HG03520 (cell line): ENCODE results near the gene B4GALT5.
"Not testable (repeated sequence)": the region's sequence is repeated elsewhere in the genome, so short reads cannot be mapped to it uniquely, and the experiment has no call there.

ENCODE experiments used
- ATAC-seq: cut with Tn5 transposase; IDR thresholded peaks from one replicate; pipeline ENCODE4 v1.9.1; 2021; ENCODE audit warnings: mild to moderate bottlenecking, moderate library complexity; ENCODE audit not compliant: unreplicated experiment

The B4GALT5 gene

DNA sequence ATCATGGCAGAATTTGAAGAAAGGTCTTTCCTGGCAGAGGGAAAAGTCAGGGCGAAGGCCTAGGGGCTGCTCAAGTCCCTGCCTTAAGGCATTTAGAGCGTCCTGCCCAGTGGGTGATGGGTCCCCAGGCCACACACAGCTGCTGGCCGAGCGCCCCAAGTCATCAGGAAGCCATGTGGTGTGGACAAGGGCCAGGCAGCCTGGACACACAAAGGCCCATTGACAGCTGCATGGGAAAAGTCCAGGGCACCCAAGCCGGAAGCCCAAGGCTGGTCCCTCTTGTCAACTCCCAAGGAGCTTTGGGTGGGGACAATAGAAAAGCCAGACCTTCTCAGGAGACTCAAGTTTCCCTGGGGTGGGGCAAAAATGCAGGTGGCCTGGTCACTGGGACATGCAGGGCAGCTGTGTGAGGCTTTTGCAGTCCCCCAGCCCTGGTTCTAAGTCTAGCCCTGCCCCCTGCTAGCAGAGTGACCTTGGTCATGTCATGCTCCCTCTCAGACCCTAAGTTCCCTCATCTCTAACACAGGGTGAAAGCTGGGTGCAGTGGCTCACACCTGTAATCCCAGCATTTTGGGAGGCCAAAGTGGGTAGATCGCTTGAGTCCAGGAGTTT, 101.4 kb downstream of the B4GALT5 start:
- no peak for ATAC-seq

GRCh38 chr20:49611539-49612126, 102.0 kb downstream of the B4GALT5 start:
- ATAC-seq: not testable (repeated sequence)

GRCh38 chr20:49610691-49611538, 102.8 kb downstream of the B4GALT5 start:
- no peak for ATAC-seq

- ATAC-seq: no peak
These were observed 104.7 kb downstream of the B4GALT5 start for GRCh38 chr20:49608752-49609670.

DNA sequence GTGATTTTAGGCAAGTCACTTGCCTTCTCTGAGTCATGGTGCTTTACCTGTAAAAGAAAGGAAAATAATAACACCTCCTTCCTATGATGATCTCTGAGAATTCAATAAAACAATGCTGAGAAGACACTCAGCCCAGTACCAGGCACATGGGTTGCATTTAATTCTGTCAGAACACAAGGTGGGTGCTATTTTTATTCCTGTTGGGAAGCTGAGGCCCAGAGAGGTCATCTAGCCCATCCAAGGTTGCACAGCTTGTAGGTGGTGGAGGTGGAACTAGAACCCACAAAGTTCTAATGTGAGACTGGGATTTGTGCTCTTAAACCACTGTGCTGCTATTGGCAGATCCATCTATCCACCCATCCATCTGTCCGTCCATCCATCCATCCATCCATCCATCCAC, 106.1 kb downstream of the B4GALT5 start:
- no peak for ATAC-seq

- no peak for ATAC-seq
These were observed 110.5 kb downstream of the B4GALT5 start for GRCh38 chr20:49603209-49603627.

DNA sequence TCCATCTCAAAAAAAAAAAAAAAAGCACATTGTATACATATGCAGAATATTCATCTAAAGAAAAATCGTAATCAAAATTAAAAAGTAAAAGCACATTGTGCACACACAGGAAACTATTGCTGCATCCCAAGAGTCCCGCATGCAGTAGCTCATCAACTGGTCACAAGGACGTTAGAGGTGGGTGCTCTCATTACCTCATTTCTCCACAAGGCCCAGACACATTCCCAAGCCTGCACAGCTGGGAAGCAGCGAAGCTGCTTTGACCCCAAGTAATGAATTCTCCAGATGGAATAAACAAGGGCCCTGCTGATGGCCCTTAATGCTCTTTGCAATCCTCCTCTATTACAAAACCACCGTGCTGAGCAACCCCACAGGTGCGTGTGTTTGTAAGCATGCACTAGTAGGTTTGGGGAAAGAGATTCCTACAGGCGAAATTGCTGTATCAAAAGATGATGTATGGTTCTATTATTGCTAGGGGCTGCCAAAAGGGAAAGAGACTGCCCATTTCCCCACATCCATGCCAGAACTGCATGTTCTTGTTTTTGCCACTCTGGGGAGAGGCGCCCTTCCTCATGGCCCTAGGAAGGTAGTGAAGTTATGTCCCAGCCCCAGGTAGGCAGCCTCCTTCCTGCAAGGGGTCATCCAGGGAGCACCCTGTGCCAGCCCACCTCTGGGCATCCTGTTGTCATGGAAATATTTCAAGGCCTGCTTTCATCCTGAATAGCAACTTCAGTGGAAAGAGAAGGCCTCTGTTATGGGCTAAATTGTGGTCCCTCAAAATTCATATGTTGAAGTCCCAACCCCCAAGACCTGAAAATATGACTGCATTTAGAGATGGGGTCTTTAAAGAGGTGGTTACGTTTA, 111.1 kb downstream of the B4GALT5 start:
- no peak for ATAC-seq

DNA sequence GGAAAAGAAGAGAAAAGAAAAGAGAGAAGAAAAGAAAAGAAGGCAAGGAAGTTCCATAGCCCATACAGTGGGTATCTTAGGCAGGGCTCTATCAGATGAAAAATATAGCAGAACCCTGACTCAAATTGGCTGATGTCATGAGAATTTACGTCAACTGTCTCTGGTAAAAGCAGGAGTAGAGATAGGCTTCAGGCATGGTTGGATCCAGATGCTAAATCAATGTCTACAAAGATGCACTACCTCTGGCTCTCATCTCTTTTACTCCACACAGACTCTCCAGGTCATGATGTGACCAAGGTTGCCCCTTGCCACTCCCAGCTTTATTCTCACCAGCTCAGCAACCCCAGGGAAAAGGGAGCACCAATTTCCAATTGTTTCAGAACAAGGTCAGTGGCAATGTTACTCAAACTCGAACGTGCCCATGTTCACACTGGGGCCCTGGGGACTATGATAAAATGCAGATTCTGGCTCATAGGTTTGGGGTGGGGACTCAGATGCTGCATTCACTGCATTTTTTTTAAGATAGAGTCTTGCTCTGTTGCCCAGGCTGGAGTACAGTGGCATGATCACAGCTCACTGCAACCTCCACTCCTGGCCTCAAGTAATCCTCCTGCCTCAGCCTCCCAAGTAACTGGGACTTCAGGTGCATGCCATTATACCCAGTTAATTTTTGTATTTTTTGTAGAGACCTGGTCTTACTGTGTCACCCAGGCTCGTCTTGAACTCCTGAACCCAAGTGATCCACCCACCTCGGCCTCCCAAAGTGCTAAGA, 112.3 kb downstream of the B4GALT5 start:
- no peak for ATAC-seq

DNA sequence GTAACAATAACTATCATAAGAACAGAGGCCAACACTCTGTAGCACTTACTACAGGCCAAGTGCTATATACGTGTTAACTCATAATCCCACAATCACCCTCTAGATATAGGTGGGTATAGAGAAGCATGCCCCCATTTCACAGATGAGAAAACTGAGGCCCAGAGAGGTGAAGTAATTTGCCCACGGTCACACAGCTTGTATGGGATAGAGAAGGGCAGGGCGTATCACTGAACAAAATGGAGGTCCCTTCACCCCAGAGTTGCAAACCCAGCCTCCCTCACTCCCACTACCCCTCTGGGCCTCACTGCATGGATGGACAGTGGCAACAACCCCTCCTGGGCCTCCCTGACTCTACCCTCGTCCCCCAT, 113.9 kb downstream of the B4GALT5 start:
- ATAC-seq: no peak

- no peak for ATAC-seq
These were observed 115.8 kb downstream of the B4GALT5 start for GRCh38 chr20:49597825-49598395.

DNA sequence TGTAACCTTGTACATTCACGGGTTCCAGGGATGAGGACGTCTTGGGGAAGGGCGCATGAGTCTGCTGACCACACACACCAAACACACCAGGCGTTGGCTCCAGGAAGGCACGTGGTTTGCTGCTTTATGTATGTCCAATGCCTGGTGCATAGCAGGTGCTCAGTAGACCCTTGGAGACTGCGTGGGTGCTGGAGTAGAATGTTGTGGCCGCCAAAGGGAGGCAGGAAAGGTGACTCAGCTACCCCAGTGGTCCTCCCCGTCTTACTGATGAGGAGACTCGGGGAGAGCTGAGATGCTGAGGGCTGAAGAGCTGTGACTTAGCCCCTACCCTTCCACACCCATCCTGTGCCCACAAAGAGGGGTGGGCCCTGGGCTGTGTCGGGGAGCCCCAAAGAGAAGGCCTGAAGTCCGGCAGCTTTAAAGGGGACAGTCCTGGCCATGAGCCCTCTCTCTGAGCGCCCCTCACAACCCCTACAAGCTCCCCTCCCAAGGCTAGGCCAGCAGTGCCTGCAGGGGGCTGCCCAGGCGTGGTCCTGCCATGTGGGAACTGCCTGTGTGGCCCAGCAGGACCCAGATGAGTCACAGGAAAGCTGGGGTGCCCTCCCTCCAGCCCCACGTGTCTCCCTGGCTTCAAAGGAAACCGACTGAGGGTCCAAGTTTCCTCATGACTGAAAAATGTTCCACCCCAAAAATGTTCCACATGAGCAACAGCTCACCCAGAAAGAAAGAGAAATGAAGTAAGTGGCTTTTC, 117.7 kb downstream of the B4GALT5 start:
- no peak for ATAC-seq

- no peak for ATAC-seq
These were observed 118.3 kb downstream of the B4GALT5 start for GRCh38 chr20:49595346-49595745.

DNA sequence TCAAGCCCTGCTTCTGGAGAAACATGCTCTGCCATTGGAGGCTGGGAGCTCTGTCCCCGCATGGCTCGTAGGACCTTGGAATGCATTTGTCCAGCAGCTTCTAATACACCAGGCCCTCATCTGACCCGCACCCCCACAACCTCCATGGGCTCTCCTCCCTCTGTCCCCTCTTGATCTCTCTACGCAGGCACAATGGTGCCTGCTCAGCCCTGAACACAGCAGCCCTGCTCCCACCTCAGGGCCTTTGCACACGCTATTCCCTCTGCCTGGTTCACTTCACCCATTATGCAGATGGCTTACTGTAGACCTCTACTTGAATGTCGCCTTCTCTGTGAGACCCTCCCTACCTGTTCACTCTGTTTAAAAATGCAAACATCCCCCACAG, 118.8 kb downstream of the B4GALT5 start:
- no peak for ATAC-seq

- no peak for ATAC-seq
These were observed 119.3 kb downstream of the B4GALT5 start for GRCh38 chr20:49594143-49594930.

GRCh38 chr20:49593466-49594142, 120.1 kb downstream of the B4GALT5 start:
- no peak for ATAC-seq

- ATAC-seq: no peak
These were observed 121.6 kb downstream of the B4GALT5 start for GRCh38 chr20:49592120-49592519.
